H1 (cell line): Measurements from ENCODE around the gene ST6GALNAC5. TPM values are rescaled to one million over a fixed set of nuclear protein-coding genes. Genes with fewer than 3 reads are reported as not detected.

Source experiments
- polyA plus RNA-seq, 7 experiments: library from polyadenylated mRNA; depleted of rRNA in 3 of 7; stranded (reverse) in 5 of 7; unstranded in 2 of 7; fragments of >200 nt in 5 of 7; fragments of 200-250 nt in 2 of 7; gene quantifications; 1 replicate in 5 of 7; 2 replicates in 1 of 7; 4 replicates in 1 of 7; pipeline versions ENCODE4 v1.2.1 to v1.2.3, GENCODE V29; 2011 to 2013; ENCODE audit warnings: missing spikeins in 2 of 7, mixed read lengths in 2 of 7
- total RNA-seq: library from RNA; stranded (reverse); fragmentation: NEBNext Ultra II Directional; extraction: Animal tissue kit (Norgen Biotek cat#: 25700); gene quantifications from 2 replicates; pipeline ENCODE4 v1.2.1, GENCODE V29; 2021
- TF ChIP-seq, protein P1 (sequence below), 3 experiments: IDR thresholded peaks; 1 replicate in 2 of 3; 2 replicates in 1 of 3; pipeline versions ENCODE4 v1.5.1 to v1.6.1; 2011; ENCODE audit warnings: low read length in 3 of 3, mild to moderate bottlenecking in 3 of 3, inconsistent platforms in 2 of 3, low read depth in 1 of 3, moderate library complexity in 1 of 3; ENCODE audit not compliant: insufficient read depth in 1 of 3; ENCODE audit errors: control extremely low read depth in 1 of 3

Gene ST6GALNAC5
- total and polyA plus RNA-seq, 2 of the 8 experiments (the other 6 are each of a cell fraction or from before 2014, with no cell fraction given), result 6.2 to 7.3 TPM

DNA sequence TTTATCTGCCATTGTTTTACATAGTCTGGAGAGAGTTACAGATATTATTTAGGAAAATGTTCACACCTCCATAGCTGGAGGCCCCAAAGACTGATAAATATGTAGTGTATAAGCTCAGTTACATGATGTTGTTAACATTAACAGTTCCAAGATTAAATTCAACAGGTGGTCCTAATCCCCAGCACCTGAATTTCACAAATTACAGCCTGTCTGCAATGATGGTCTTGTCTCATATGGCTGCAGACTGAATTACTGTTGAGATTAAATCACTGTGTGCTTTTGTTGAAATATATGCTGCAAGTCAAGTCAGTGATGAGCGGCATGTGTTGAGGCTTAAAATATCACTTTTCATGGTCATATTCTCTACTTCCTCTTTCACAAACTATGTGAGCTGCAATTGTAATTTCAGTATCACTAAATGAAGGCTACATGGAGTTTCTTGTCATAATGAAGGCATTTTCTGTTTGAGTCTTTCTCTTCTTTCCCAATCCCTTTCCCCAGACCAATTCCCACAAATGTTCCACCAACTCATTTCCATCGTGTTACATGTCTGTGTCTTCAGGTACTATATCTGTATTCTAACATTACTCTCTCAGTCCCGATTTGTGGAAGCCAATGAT lies 4.2 kb downstream of the ST6GALNAC5 start (continued):
- TF ChIP-seq, protein P1, sequence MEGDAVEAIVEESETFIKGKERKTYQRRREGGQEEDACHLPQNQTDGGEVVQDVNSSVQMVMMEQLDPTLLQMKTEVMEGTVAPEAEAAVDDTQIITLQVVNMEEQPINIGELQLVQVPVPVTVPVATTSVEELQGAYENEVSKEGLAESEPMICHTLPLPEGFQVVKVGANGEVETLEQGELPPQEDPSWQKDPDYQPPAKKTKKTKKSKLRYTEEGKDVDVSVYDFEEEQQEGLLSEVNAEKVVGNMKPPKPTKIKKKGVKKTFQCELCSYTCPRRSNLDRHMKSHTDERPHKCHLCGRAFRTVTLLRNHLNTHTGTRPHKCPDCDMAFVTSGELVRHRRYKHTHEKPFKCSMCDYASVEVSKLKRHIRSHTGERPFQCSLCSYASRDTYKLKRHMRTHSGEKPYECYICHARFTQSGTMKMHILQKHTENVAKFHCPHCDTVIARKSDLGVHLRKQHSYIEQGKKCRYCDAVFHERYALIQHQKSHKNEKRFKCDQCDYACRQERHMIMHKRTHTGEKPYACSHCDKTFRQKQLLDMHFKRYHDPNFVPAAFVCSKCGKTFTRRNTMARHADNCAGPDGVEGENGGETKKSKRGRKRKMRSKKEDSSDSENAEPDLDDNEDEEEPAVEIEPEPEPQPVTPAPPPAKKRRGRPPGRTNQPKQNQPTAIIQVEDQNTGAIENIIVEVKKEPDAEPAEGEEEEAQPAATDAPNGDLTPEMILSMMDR (IDR thresholded peaks at IDR 0.05; ENCODE audit: control extremely low read depth in 1 of 3, insufficient read depth in 1 of 3, low read depth in 1 of 3, low read length in 3 of 3), result no peak
